GM18511 (cell line): ENCODE results near the gene PCBP4.

Experiments used
- ATAC-seq: cut with Tn5 transposase; IDR thresholded peaks from one replicate; pipeline ENCODE4 v1.9.1; 2021; ENCODE audit warnings: mild to moderate bottlenecking, moderate library complexity; ENCODE audit not compliant: unreplicated experiment

The PCBP4 gene

GRCh38 chr3:51967384-51968169 is at the start of gene PCBP4:
TSS of gene PCBP4 (minus strand) at chr3:51967454. CDS start at chr3:51961240, 6,214 bp downstream.
- ATAC-seq = no peak

- no peak for ATAC-seq
Measured at GRCh38 chr3:52015438-52016228, 48.4 kb upstream of the PCBP4 start.

GRCh38 chr3:52014613-52015012 is 47.4 kb upstream of the PCBP4 start:
- ATAC-seq = no peak

GRCh38 chr3:52013802-52014598 is 46.7 kb upstream of the PCBP4 start:
- ATAC-seq = no peak

GRCh38 chr3:52012699-52013098 is 45.4 kb upstream of the PCBP4 start:
- ATAC-seq = no peak

- ATAC-seq = no peak
Measured at GRCh38 chr3:52010431-52010830, 43.2 kb upstream of the PCBP4 start.

GRCh38 chr3:52007291-52007690 is 40.0 kb upstream of the PCBP4 start:
- no peak for ATAC-seq

GRCh38 chr3:52006820-52007133 is 39.5 kb upstream of the PCBP4 start:
- no peak for ATAC-seq

- no peak for ATAC-seq
Measured at GRCh38 chr3:52006017-52006819, 39.0 kb upstream of the PCBP4 start.

- no peak for ATAC-seq
Measured at GRCh38 chr3:52005571-52005986, 38.3 kb upstream of the PCBP4 start.

GRCh38 chr3:52004906-52005395 is 37.7 kb upstream of the PCBP4 start:
- no peak for ATAC-seq

- no peak for ATAC-seq
Measured at GRCh38 chr3:52004163-52004787, 37.0 kb upstream of the PCBP4 start.

GRCh38 chr3:52002748-52003147 is 35.5 kb upstream of the PCBP4 start:
- ATAC-seq = no peak

- ATAC-seq = peak; percentile 88
Measured at GRCh38 chr3:52001443-52001974, 34.3 kb upstream of the PCBP4 start.

GRCh38 chr3:51999846-52000245 is 32.6 kb upstream of the PCBP4 start:
- ATAC-seq = no peak

- no peak for ATAC-seq
Measured at GRCh38 chr3:51998774-51999173, 31.5 kb upstream of the PCBP4 start.

- no peak for ATAC-seq
Measured at GRCh38 chr3:51997935-51998596, 30.8 kb upstream of the PCBP4 start.

- no peak for ATAC-seq
Measured at GRCh38 chr3:51997172-51997571, 29.9 kb upstream of the PCBP4 start.
